Activated CD4-positive, alpha-beta T cell treated with anti-CD3 and anti-CD28 coated beads, Interleukin-2, amount 10 ng/mL, durations not matched to agents 24 days and 14 days (primary cell): ENCODE data around the gene TECRL. TPM values are rescaled to one million over a fixed set of nuclear protein-coding genes. Genes with fewer than 3 reads are reported as not detected.

Experiments used
- DNase-seq: peaks from one replicate; pipeline ENCODE4 v3.0.0; 2022
- H3K27ac Mint-ChIP-seq: one replicate; pipeline ENCODE4 v1.8.0; 2022; ENCODE audit warnings: mild to moderate bottlenecking, mixed read lengths
- H3K27me3 Mint-ChIP-seq: one replicate; pipeline ENCODE4 v1.8.0; 2022; ENCODE audit warnings: mixed read lengths
- H3K36me3 Mint-ChIP-seq: one replicate; pipeline ENCODE4 v1.8.0; 2022; ENCODE audit warnings: low read depth, mild to moderate bottlenecking, mixed read lengths
- H3K4me1 Mint-ChIP-seq: one replicate; pipeline ENCODE4 v1.8.0; 2021; ENCODE audit warnings: mixed read lengths
- H3K4me3 Mint-ChIP-seq: one replicate; pipeline ENCODE4 v1.8.0; 2022; ENCODE audit warnings: mild to moderate bottlenecking, moderate library complexity, mixed read lengths
- H3K9me3 Mint-ChIP-seq: one replicate; pipeline ENCODE4 v1.8.0; 2021; ENCODE audit warnings: mixed read lengths
- intact Hi-C: fragments of 100-400 bp; cut with micrococcal nuclease; formaldehyde crosslinking; loops from one replicate; pipeline ENCODE4 v1.15.1; 2023
- total RNA-seq: library from RNA; stranded (reverse); gene quantifications from 2 replicates; pipeline ENCODE4 v1.2.3, GENCODE V29; 2022

TECRL gene
- total RNA-seq, 1 donor from 2014 or later: not detected

GRCh38 chr4:64360664-64361398, 48.4 kb downstream of the TECRL start:
- no peak for DNase-seq
- intact Hi-C loops: no loop called here
- peaks cover 4% of the 10 kb centered on the region for H3K9me3 Mint-ChIP-seq
- H3K36me3 Mint-ChIP-seq: no peaks in the 10 kb centered on the region
- H3K27ac Mint-ChIP-seq: no peak overlapping the region
- no peaks in the 10 kb centered on the region for H3K27me3 Mint-ChIP-seq
- H3K4me3 Mint-ChIP-seq: no peak overlapping the region
- no peaks in the 10 kb centered on the region for H3K4me1 Mint-ChIP-seq

DNA sequence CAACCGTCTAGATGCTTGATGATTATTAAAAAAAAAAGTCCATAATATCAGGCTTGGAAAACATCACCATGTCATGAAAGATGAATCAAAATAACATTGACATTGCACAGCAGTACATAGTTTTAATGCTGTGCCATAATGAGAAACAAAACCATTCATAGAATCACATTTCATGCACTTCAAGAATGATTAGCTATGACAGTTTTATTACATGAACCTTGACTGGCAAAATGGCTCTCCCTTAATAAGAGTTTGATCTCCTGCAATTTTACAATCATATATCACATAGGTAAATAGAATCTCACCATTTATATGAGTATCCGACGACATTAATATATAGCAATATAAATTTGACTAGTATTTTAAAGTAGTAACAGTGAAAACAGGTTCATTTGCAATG, 49.8 kb downstream of the TECRL start:
- intact Hi-C loops: no loop called here
- H3K4me3 Mint-ChIP-seq: no peak overlapping the region
- peaks cover 4% of the 10 kb centered on the region for H3K9me3 Mint-ChIP-seq
- H3K27ac Mint-ChIP-seq: no peak overlapping the region
- H3K27me3 Mint-ChIP-seq: no peaks in the 10 kb centered on the region
- no peaks in the 10 kb centered on the region for H3K36me3 Mint-ChIP-seq
- no peaks in the 10 kb centered on the region for H3K4me1 Mint-ChIP-seq
- DNase-seq: no peak

DNA sequence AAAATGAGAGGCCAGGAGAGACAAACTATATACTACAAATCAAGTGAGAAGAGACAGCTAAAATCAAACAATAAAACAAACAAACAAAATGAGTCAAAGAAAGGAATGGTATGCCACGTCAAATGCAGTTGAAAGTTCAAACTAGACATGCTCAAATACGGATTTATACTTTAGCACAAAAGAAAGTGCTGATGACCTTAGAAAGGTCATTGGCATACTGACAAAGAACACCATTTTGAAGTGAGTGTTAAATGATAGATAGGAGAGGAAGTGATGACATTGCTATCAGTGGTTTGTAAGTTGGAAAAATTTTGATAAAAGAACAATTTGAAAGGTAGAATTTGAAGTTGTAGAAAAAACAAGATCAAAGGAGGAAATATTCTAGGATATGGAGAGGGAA, 55.3 kb downstream of the TECRL start:
- no peaks in the 10 kb centered on the region for H3K4me1 Mint-ChIP-seq
- no peak overlapping the region for H3K27ac Mint-ChIP-seq
- peaks cover 12% of the 10 kb centered on the region for H3K9me3 Mint-ChIP-seq
- H3K36me3 Mint-ChIP-seq: no peaks in the 10 kb centered on the region
- H3K27me3 Mint-ChIP-seq: no peaks in the 10 kb centered on the region
- intact Hi-C loops: no loop called here
- no peak for DNase-seq
- no peak overlapping the region for H3K4me3 Mint-ChIP-seq

GRCh38 chr4:64341711-64342110, 67.5 kb downstream of the TECRL start:
- H3K27ac Mint-ChIP-seq: no peak overlapping the region
- no peaks in the 10 kb centered on the region for H3K36me3 Mint-ChIP-seq
- H3K4me1 Mint-ChIP-seq: no peaks in the 10 kb centered on the region
- peaks cover under 1% of the 10 kb centered on the region for H3K9me3 Mint-ChIP-seq
- H3K27me3 Mint-ChIP-seq: no peaks in the 10 kb centered on the region
- H3K4me3 Mint-ChIP-seq: no peak overlapping the region
- intact Hi-C loops: no loop called here
- DNase-seq: no peak

GRCh38 chr4:64340218-64341110, 68.8 kb downstream of the TECRL start:
- Mint-ChIP-seq H3K27ac (no peak overlapping the region), H3K9me3 (no peaks in the 10 kb centered on the region), H3K4me1 (no peaks in the 10 kb centered on the region), H3K4me3 (no peak overlapping the region), H3K36me3 (no peaks in the 10 kb centered on the region), H3K27me3 (no peaks in the 10 kb centered on the region)
- intact Hi-C loops: no loop called here
- no peak for DNase-seq

- DNase-seq: no peak
- Mint-ChIP-seq H3K27ac (no peak overlapping the region), H3K4me3 (no peak overlapping the region), H3K36me3 (no peaks in the 10 kb centered on the region), H3K27me3 (no peaks in the 10 kb centered on the region), H3K9me3 (peaks cover 3% of the 10 kb centered on the region), H3K4me1 (no peaks in the 10 kb centered on the region)
- intact Hi-C loops: no loop called here
These were observed 74.3 kb downstream of the TECRL start for GRCh38 chr4:64334964-64335363.

GRCh38 chr4:64330143-64330542, 79.1 kb downstream of the TECRL start:
- H3K27ac Mint-ChIP-seq: no peak overlapping the region
- H3K4me3 Mint-ChIP-seq: no peak overlapping the region
- no peaks in the 10 kb centered on the region for H3K4me1 Mint-ChIP-seq
- intact Hi-C loops: no loop called here
- H3K27me3 Mint-ChIP-seq: no peaks in the 10 kb centered on the region
- peaks cover 3% of the 10 kb centered on the region for H3K9me3 Mint-ChIP-seq
- no peaks in the 10 kb centered on the region for H3K36me3 Mint-ChIP-seq
- DNase-seq: no peak

DNA sequence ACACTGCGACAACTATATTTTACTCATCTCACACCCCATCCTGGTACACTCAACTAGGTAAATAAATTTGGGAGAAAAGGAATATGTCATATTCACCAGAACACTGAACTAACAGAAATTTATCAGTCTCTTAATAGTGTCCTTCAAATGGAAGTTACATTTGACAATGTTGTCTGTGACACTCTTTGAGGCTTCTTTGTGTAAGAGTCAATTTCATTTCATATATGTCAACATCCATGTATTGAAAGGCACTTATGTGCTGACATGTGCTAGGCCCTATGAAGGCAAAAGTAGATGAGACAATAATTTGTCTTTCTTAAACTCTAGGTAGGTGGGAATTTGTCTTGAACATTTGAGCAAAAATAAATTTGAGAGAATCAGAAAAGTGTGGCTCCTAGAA, 82.0 kb downstream of the TECRL start:
- Mint-ChIP-seq H3K4me1 (no peaks in the 10 kb centered on the region), H3K27me3 (no peaks in the 10 kb centered on the region), H3K36me3 (no peaks in the 10 kb centered on the region), H3K9me3 (no peaks in the 10 kb centered on the region), H3K4me3 (no peak overlapping the region), H3K27ac (no peak overlapping the region)
- DNase-seq: no peak
- intact Hi-C loops: no loop called here

DNA sequence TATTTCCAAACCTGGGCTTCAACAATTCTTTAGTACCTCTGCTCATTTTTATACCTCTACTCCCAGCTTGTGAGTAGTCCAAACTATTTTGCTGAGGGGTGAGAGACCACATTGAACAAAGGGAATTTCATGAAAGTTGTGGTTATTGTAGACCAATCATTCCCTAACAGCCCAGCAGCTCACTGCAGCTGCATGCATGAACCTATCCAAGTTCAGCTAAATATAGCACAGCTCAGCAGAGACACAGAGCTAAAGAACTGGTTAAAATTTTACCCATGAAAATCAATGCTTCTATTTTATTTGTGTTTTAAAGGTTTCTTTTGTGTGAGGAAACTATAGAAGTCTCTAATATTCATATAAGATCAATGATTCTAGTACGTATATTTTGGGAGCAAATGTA, 82.7 kb downstream of the TECRL start:
- Mint-ChIP-seq H3K4me3 (no peak overlapping the region), H3K27me3 (no peaks in the 10 kb centered on the region), H3K27ac (no peak overlapping the region), H3K4me1 (no peaks in the 10 kb centered on the region), H3K36me3 (no peaks in the 10 kb centered on the region), H3K9me3 (no peaks in the 10 kb centered on the region)
- DNase-seq: no peak
- intact Hi-C loops: no loop called here

- intact Hi-C loops: no loop called here
- Mint-ChIP-seq H3K27ac (no peak overlapping the region), H3K9me3 (no peaks in the 10 kb centered on the region), H3K36me3 (no peaks in the 10 kb centered on the region), H3K27me3 (no peaks in the 10 kb centered on the region), H3K4me3 (no peak overlapping the region), H3K4me1 (no peaks in the 10 kb centered on the region)
- DNase-seq: no peak
These were observed 103.0 kb downstream of the TECRL start for GRCh38 chr4:64306255-64306565.

DNA sequence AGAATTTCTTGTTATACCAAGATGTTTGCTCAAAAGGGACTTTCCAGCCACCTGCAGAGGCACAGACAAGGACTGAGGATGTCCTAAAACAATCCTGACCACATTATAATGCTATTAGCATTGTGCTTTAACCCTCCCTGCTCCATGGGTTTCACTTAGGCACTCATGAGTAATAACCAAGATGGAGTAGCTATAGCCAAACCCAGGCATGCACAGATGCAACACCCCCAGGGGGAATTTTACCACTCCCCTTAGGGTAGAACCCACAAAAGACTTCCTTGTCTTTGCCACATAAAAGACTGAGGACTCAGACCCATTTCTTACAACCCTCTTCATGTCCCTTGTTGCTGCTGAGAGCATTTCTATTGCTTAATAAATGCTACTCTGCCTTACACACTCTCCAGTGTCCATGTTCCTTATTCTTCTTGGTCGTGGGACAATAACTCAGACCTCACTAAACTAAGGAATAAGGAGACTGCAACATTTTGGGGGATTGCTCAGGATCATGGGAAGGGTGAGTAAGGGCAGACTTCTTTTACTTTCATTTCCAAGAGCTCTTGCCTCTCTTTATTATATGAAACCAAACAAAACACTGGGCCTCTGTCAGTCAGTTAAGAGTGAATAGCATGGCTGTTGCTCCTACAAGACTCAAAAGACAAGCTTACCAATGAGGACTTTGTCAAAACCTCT, 103.5 kb downstream of the TECRL start:
- no peaks in the 10 kb centered on the region for H3K36me3 Mint-ChIP-seq
- no peak for DNase-seq
- no peaks in the 10 kb centered on the region for H3K4me1 Mint-ChIP-seq
- H3K4me3 Mint-ChIP-seq: no peak overlapping the region
- H3K27me3 Mint-ChIP-seq: no peaks in the 10 kb centered on the region
- no peak overlapping the region for H3K27ac Mint-ChIP-seq
- no peaks in the 10 kb centered on the region for H3K9me3 Mint-ChIP-seq
- intact Hi-C loops: no loop called here

- intact Hi-C loops: no loop called here
- H3K4me3 Mint-ChIP-seq: no peak overlapping the region
- H3K27ac Mint-ChIP-seq: no peak overlapping the region
- H3K36me3 Mint-ChIP-seq: no peaks in the 10 kb centered on the region
- no peaks in the 10 kb centered on the region for H3K9me3 Mint-ChIP-seq
- DNase-seq: no peak
- H3K4me1 Mint-ChIP-seq: no peaks in the 10 kb centered on the region
- H3K27me3 Mint-ChIP-seq: no peaks in the 10 kb centered on the region
These were observed 136.8 kb downstream of the TECRL start for GRCh38 chr4:64272432-64272831.

DNA sequence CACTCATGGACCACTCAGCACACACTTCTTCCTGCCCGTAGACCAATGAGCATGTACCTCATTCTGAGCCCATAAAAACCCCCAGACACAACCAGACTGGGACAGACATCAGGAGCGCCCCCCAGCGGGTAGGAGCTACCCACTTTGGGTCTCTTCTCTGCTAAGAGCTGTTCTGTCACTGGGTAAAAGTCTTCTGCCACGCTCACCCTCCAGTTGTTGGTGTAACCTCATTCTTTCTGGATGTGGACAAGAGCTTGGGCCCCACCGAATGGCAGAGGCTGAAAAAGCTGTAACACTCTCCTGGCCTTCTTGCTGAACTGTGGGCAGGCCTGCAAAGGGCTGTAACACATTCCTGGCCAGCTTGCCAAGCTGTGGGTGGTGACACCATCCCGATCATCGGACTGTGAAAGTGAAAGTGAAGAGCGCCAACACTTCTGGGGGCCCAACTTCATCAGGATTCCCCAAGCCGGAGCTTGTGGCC, 137.6 kb downstream of the TECRL start:
- Mint-ChIP-seq H3K4me1 (no peaks in the 10 kb centered on the region), H3K27ac (no peak overlapping the region), H3K4me3 (no peak overlapping the region), H3K36me3 (no peaks in the 10 kb centered on the region), H3K27me3 (no peaks in the 10 kb centered on the region), H3K9me3 (peaks cover 5% of the 10 kb centered on the region)
- intact Hi-C loops: no loop called here
- no peak for DNase-seq

GRCh38 chr4:64266669-64267068, 142.6 kb downstream of the TECRL start:
- intact Hi-C loops: no loop called here
- no peak overlapping the region for H3K27ac Mint-ChIP-seq
- H3K9me3 Mint-ChIP-seq: peaks cover 5% of the 10 kb centered on the region
- no peaks in the 10 kb centered on the region for H3K4me1 Mint-ChIP-seq
- no peak for DNase-seq
- no peaks in the 10 kb centered on the region for H3K36me3 Mint-ChIP-seq
- no peaks in the 10 kb centered on the region for H3K27me3 Mint-ChIP-seq
- H3K4me3 Mint-ChIP-seq: no peak overlapping the region
